Nephron (organoid): ENCODE measurements around the gene ACAP3.
A peak's percentile ranks its signal among the peaks of the same experiment; 100 is the strongest.

Experiments
- H3K27ac Mint-ChIP-seq, 3 experiments: 2 replicates each; pipeline ENCODE4 v1.8.0; 2020; ENCODE audit warnings: mixed read lengths in 3 of 3, mild to moderate bottlenecking in 2 of 3, moderate library complexity in 1 of 3
- H3K27me3 Mint-ChIP-seq: 2 replicates; pipeline ENCODE4 v1.8.0; 2021; ENCODE audit warnings: low read depth, mild to moderate bottlenecking, moderate library complexity, mixed read lengths
- H3K36me3 Mint-ChIP-seq: 2 replicates; pipeline ENCODE4 v1.8.0; 2020; ENCODE audit warnings: low read depth, mixed read lengths
- H3K4me1 Mint-ChIP-seq: 2 replicates; pipeline ENCODE4 v1.8.0; 2020; ENCODE audit warnings: mixed read lengths
- H3K4me3 Mint-ChIP-seq, 3 experiments: 2 replicates each; pipeline ENCODE4 v1.8.0; 2020; ENCODE audit warnings: mild to moderate bottlenecking in 3 of 3, mixed read lengths in 3 of 3, moderate library complexity in 2 of 3
- H3K9me3 Mint-ChIP-seq: 2 replicates; pipeline ENCODE4 v1.8.0; 2020; ENCODE audit warnings: mixed read lengths
- TF ChIP-seq, protein P1 (sequence below), 3 experiments: fragments of 200-600 bp; sonication (generic); IDR thresholded peaks; one replicate each; pipeline ENCODE4 v1.5.0; 2021; ENCODE audit warnings: antibody characterized with exemption in 3 of 3; ENCODE audit not compliant: unreplicated experiment in 3 of 3

ACAP3 gene

DNA sequence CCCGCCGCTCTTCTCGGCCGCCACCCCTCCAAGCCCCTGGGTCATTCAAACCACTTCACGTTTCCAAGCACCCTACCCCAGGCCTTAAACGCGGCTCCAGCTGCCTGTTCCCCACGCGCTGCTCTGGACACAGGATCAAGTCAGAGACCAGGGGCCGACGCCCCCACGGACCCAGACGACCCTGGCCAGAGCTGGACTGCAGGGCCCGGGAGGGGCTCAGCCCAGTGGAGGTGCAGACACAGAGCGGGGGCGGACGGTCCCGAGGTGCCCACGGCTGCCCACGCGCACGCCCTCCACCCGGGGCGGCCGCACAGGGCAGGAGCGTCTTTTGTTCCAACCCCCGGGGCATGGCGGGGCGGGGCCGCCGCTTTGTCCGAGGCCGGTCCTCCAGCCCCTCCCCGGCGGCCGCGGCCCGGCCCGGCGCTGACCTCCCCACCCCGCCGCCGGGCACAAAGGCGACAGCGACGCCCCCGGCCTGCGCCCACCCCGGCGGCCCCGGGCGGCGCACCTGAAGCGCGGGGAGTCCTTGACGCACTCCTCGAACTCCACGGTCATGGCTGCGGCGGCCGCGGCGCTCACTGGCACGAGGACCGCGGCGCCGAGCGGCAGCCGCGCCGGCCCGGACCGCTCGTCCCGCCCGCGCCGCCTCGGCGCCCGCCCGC is 338 bp downstream of the ACAP3 start:
- Mint-ChIP-seq H3K27ac (peak overlapping the region; percentile 51 to 81 (median 72)), H3K36me3 (no peaks in the 10 kb centered on the region), H3K4me3 (peak overlapping the region; percentile 89 to 92 (median 90)), H3K27me3 (no peaks in the 10 kb centered on the region), H3K9me3 (no peaks in the 10 kb centered on the region), H3K4me1 (peaks cover 22% of the 10 kb centered on the region)
- TF ChIP-seq, protein P1, sequence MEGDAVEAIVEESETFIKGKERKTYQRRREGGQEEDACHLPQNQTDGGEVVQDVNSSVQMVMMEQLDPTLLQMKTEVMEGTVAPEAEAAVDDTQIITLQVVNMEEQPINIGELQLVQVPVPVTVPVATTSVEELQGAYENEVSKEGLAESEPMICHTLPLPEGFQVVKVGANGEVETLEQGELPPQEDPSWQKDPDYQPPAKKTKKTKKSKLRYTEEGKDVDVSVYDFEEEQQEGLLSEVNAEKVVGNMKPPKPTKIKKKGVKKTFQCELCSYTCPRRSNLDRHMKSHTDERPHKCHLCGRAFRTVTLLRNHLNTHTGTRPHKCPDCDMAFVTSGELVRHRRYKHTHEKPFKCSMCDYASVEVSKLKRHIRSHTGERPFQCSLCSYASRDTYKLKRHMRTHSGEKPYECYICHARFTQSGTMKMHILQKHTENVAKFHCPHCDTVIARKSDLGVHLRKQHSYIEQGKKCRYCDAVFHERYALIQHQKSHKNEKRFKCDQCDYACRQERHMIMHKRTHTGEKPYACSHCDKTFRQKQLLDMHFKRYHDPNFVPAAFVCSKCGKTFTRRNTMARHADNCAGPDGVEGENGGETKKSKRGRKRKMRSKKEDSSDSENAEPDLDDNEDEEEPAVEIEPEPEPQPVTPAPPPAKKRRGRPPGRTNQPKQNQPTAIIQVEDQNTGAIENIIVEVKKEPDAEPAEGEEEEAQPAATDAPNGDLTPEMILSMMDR (IDR thresholded peaks at IDR 0.05; ENCODE audit: unreplicated experiment in 3 of 3): no peak

DNA sequence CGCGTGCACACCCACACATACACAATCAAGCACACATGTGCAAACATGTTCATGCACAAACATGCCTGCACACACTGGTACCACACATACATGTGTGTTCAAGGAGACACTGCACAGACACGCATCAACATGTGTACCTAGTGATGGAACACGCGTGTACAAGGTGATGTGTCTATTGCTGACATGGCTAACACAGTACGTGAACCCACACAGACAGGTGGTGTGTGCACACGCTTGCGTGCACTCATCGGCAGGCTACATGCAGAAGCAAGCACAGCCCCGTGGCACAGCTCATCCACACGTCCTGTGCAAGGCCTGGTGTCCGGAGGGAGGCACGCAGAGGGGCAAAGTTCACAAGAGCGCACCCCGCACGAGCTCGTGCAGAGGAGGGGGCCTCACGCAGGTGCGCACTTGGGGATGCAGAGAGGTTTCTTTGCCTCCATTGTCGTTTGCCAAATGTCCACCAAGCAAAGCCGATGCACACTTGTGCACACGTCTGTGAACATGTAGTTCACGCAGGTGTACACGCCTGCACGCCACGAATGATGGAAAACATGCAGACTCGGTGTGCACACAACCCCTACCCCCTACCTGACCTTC is 969 bp downstream of the ACAP3 start:
- H3K36me3 Mint-ChIP-seq: no peaks in the 10 kb centered on the region
- H3K4me1 Mint-ChIP-seq: peaks cover 22% of the 10 kb centered on the region
- H3K9me3 Mint-ChIP-seq: no peaks in the 10 kb centered on the region
- H3K27ac Mint-ChIP-seq: peak overlapping the region; percentile 51 to 81 (median 72)
- TF ChIP-seq, protein P1 (IDR thresholded peaks at IDR 0.05; ENCODE audit: unreplicated experiment in 3 of 3): no peak
- no peaks in the 10 kb centered on the region for H3K27me3 Mint-ChIP-seq
- H3K4me3 Mint-ChIP-seq: peak overlapping the region; percentile 89 to 92 (median 90)

DNA sequence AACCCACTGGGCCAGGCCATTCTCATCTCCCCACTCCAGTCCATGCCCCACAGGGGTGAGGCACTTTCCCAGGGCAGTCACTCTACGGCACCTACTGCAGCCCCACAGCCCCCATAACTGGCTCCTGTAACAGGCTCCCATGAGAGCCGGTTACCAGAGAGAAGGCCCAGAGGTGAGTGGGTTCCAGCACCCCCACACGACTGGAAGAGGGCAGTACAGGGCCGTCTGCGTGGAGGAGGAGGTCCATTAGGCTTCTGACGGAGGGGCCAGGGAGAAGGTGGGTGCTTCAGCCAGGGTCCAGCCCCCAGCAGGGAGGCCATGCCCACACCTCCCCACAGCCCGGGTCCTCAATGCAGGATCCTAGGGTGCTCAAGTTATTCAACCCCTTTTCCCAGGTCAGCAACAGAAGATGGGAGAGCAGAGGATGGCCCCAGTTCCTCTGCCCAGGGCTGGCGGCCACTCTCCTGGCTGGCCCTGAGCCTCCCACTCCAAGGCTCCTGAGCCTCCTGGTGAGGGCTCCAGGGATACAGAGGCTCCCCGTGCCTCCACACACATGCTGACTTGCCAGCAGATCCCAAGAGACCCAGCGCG is 1.6 kb downstream of the ACAP3 start:
- Mint-ChIP-seq H3K4me3 (peak overlapping the region; percentile 89 to 92 (median 90)), H3K36me3 (no peaks in the 10 kb centered on the region), H3K27me3 (no peaks in the 10 kb centered on the region), H3K27ac (peak overlapping the region; percentile 51 to 81 (median 72)), H3K4me1 (peaks cover 22% of the 10 kb centered on the region), H3K9me3 (no peaks in the 10 kb centered on the region)
- TF ChIP-seq, protein P1 (IDR thresholded peaks at IDR 0.05; ENCODE audit: unreplicated experiment in 3 of 3): no peak

DNA sequence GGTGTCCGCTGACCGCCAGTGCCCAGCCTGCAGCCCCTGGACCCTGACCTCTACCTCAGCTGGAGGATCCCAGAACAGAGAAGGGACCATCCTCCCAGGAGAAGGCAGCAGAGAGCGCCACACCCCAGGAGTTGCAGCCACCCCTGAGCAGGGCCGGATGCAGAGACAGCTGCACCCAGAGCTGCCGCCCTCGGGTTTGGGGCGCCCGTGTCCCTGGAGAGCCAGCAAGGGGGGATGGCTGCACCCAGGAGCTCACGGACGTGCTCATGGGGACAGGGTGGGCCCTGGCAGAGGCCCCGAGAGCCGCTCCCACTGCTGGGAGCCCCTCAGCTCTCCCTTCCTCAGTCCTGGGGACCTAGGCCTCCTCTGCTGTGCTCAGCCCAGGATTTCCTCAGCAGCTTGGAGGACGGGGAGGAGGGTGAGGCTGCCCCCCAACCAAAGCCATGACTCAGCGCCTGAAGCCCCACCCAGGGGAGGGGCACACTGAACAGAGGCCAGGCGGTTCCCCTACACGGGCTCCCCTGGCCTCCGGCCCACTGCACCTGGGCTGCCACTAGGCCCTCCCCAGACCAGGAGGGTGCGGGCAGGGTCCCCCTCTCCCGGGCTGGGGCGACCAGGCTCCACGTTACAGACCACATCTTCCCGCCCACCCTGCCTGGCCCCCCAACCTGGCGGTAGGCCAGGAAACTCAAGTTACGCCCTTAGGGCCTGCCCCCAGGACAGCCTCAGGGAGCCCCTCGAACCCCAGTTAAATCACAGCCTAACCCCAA is 2.2 kb downstream of the ACAP3 start:
- H3K4me1 Mint-ChIP-seq: peaks cover 22% of the 10 kb centered on the region
- no peaks in the 10 kb centered on the region for H3K27me3 Mint-ChIP-seq
- no peaks in the 10 kb centered on the region for H3K36me3 Mint-ChIP-seq
- H3K4me3 Mint-ChIP-seq: peak overlapping the region; percentile 89 to 92 (median 90)
- TF ChIP-seq, protein P1 (IDR thresholded peaks at IDR 0.05; ENCODE audit: unreplicated experiment in 3 of 3): no peak
- no peaks in the 10 kb centered on the region for H3K9me3 Mint-ChIP-seq
- H3K27ac Mint-ChIP-seq: peak overlapping the region; percentile 51 to 81 (median 60)

DNA sequence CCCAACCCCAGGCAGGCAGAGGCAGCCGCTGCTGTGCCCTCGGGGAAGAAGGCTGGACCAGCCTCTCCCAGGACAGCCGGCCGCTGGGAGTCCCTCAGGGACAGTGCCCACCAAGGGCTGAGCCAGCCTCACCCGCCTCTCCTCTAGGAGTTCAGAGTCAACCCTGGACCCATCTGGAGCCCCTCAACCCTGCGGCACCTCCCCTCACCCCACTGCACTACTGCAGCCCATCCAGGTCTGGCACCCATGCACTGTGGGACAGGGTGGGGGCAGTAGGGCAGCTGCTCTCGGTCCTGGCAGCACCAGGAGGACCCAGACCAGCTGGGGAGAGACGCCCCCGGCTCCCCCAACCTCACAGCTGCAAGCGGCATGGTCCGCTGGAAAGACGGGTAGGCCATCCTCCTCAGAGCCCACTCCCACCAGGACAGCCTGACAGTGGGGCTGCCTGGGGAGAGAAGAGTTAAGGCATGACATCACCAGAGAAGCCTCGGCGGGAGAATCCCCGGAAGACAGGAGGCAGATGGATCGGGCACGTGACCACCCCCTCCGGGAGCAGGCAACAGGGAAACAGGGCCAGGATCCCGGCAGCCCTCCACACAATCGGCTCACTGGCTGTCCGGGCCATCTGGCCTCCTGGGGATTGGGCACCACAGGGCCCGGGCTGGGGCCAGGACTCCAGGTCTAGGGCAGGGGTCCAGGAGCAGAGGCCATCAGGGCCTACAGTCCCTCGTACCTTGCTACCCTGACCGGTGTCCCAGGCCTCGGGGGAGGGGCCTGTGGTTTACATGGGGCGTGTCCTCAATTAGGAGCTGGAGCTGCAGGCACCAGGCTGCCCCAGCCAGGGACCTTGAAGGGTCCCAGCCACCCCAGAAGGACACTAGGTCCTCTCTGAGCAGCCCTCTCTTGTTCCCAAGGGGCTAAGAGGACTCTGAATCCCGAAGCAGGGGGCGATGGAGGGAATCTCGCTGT is 3.1 kb downstream of the ACAP3 start:
- no peaks in the 10 kb centered on the region for H3K9me3 Mint-ChIP-seq
- peak overlapping the region; percentile 65 to 76 (median 76) for H3K27ac Mint-ChIP-seq
- peak overlapping the region; percentile 78 to 86 (median 86) for H3K4me3 Mint-ChIP-seq
- H3K27me3 Mint-ChIP-seq: no peaks in the 10 kb centered on the region
- peaks cover 22% of the 10 kb centered on the region for H3K4me1 Mint-ChIP-seq
- TF ChIP-seq, protein P1 (IDR thresholded peaks at IDR 0.05; ENCODE audit: unreplicated experiment in 3 of 3): no peak
- H3K36me3 Mint-ChIP-seq: no peaks in the 10 kb centered on the region
